IMR-90 (cell line): ENCODE data around the gene KLHDC1. TPM values are rescaled to one million over a fixed set of nuclear protein-coding genes. Genes with fewer than 3 reads are reported as not detected.

Experiments
- ATAC-seq: fragments of 200-7000 bp; cut with Tn5 transposase; 2 replicates; pipeline ENCODE4 v1.9.1; 2020; ENCODE audit warnings: low read depth, mild to moderate bottlenecking, moderate library complexity
- BruUV-seq: library from RNA; stranded (reverse); fragments of 400-500 nt; replicated peaks from 2 replicates; lab custom pipeline; 2021; lab: Mats Ljungman, UMichigan
- CTCF ChIA-PET: fragments of 300-600 bp; formaldehyde crosslinking; extraction: SDS; loops from one replicate; lab custom pipeline; 2021; ENCODE audit warnings: antibody characterized with exemption; lab: Yijun Ruan, JAX
- POLR2A ChIA-PET: fragments of 300-600 bp; sonication (Branson Sonifier 250); formaldehyde crosslinking; loops from one replicate; lab custom pipeline; 2022; ENCODE audit warnings: antibody characterized with exemption; ENCODE audit not compliant: unreplicated experiment; lab: Charles Lee
- DNase-seq: peaks from one replicate; pipeline ENCODE4 v3.0.0; 2013
- H2AFZ ChIP-seq: replicated peaks from 2 replicates; pipeline ENCODE3; 2013; ENCODE audit warnings: low read length, mild to moderate bottlenecking; ENCODE audit not compliant: poor library complexity
- H2AK5ac ChIP-seq: 2 replicates; pipeline ENCODE4 v1.6.1; 2013; ENCODE audit warnings: low read depth, low read length, inconsistent platforms
- H2AK9ac ChIP-seq: replicated peaks from 2 replicates; pipeline ENCODE3; 2013; ENCODE audit warnings: mild to moderate bottlenecking, low read depth, low read length, moderate library complexity; ENCODE audit not compliant: poor library complexity
- H2BK120ac ChIP-seq: 2 replicates; pipeline ENCODE4 v1.6.1; 2013; ENCODE audit warnings: low read depth, low read length, inconsistent platforms
- H2BK15ac ChIP-seq: 3 replicates; pipeline ENCODE4 v1.6.1; 2013; ENCODE audit warnings: low read depth, low read length, inconsistent platforms
- H2BK20ac ChIP-seq: 2 replicates; pipeline ENCODE4 v1.6.1; 2013; ENCODE audit warnings: low read depth, mild to moderate bottlenecking, inconsistent platforms, low read length, moderate library complexity
- H2BK5ac ChIP-seq: 2 replicates; pipeline ENCODE4 v1.6.1; 2013; ENCODE audit warnings: mild to moderate bottlenecking, low read depth, low read length, inconsistent platforms; ENCODE audit not compliant: poor library complexity, severe bottlenecking
- H3K14ac ChIP-seq: replicated peaks from 2 replicates; pipeline ENCODE4 v1.6.1; 2013; ENCODE audit warnings: low read depth, low read length, inconsistent platforms
- H3K18ac ChIP-seq: 2 replicates; pipeline ENCODE4 v1.6.1; 2013; ENCODE audit warnings: low read depth, low read length, control low read depth
- H3K23ac ChIP-seq: 2 replicates; pipeline ENCODE4 v1.6.1; 2013; ENCODE audit warnings: low read depth, low read length, inconsistent platforms
- H3K27ac ChIP-seq: 2 replicates; pipeline ENCODE4 v1.5.1; 2013; ENCODE audit warnings: mild to moderate bottlenecking, control low read depth, low read length; ENCODE audit not compliant: insufficient read depth
- H3K27me3 ChIP-seq: 2 replicates; pipeline ENCODE4 v1.6.1; 2013; ENCODE audit warnings: low read length; ENCODE audit not compliant: control insufficient read depth, insufficient read depth
- H3K36me3 ChIP-seq: 2 replicates; pipeline ENCODE4 v1.6.1; 2013; ENCODE audit warnings: low read length, mixed read lengths; ENCODE audit not compliant: control insufficient read depth, insufficient read depth
- H3K4ac ChIP-seq: 2 replicates; pipeline ENCODE4 v1.6.1; 2013; ENCODE audit warnings: low read depth, low read length, inconsistent platforms
- H3K4me1 ChIP-seq: 2 replicates; pipeline ENCODE4 v1.6.1; 2013; ENCODE audit warnings: low read length, mixed read lengths; ENCODE audit not compliant: control insufficient read depth, insufficient read depth
- H3K4me2 ChIP-seq: 2 replicates; pipeline ENCODE4 v1.6.1; 2013; ENCODE audit warnings: low read depth, mild to moderate bottlenecking, control low read depth, low read length, moderate library complexity
- H3K4me3 ChIP-seq: 2 replicates; pipeline ENCODE4 v1.5.1; 2013; ENCODE audit warnings: low read depth, mild to moderate bottlenecking, control low read depth, low read length, moderate library complexity; ENCODE audit not compliant: insufficient read depth
- H3K56ac ChIP-seq: 2 replicates; pipeline ENCODE4 v1.6.1; 2013; ENCODE audit warnings: low read length, inconsistent platforms; ENCODE audit not compliant: insufficient read depth; ENCODE audit errors: extremely low read depth
- H3K79me1 ChIP-seq, 2 experiments: 2 replicates each; pipeline ENCODE4 v1.6.1; 2013; ENCODE audit warnings: low read length in 2 of 2, inconsistent platforms in 1 of 2, low read depth in 1 of 2
- H3K9ac ChIP-seq: 2 replicates; pipeline ENCODE4 v1.6.1; 2013; ENCODE audit warnings: low read depth, low read length, control low read depth
- H3K9me1 ChIP-seq: 2 replicates; pipeline ENCODE4 v1.6.1; 2013; ENCODE audit warnings: low read length, inconsistent platforms; ENCODE audit not compliant: insufficient read depth
- H3K9me3 ChIP-seq: 2 replicates; pipeline ENCODE4 v1.6.1; 2013; ENCODE audit warnings: low read length; ENCODE audit not compliant: control insufficient read depth, insufficient read depth
- H4K20me1 ChIP-seq: 2 replicates; pipeline ENCODE4 v1.6.1; 2013; ENCODE audit warnings: low read length, inconsistent platforms; ENCODE audit not compliant: insufficient read depth
- H4K5ac ChIP-seq: 2 replicates; pipeline ENCODE4 v1.6.1; 2013; ENCODE audit warnings: mild to moderate bottlenecking, low read depth, low read length, control low read depth
- H4K8ac ChIP-seq, 2 experiments: 2 replicates each; pipeline ENCODE4 v1.6.1; 2013; ENCODE audit warnings: low read depth in 2 of 2, low read length in 2 of 2, control low read depth in 1 of 2, inconsistent platforms in 1 of 2
- H4K91ac ChIP-seq: 2 replicates; pipeline ENCODE4 v1.6.1; 2013; ENCODE audit warnings: low read depth, low read length, inconsistent platforms; ENCODE audit not compliant: insufficient read depth
- CHD1 ChIP-seq: IDR thresholded peaks from 2 replicates; pipeline ENCODE4 v1.6.1; 2012; ENCODE audit warnings: low read depth, low read length, improper control_type of control experiment
- MAFK ChIP-seq: IDR thresholded peaks from 2 replicates; pipeline ENCODE4 v1.6.1; 2012; ENCODE audit warnings: low read depth, low read length, improper control_type of control experiment
- MAZ ChIP-seq: IDR thresholded peaks from 2 replicates; pipeline ENCODE4 v1.6.1; 2012; ENCODE audit warnings: low read depth, mild to moderate bottlenecking, low read length, improper control_type of control experiment, moderate library complexity, borderline replicate concordance
- MXI1 ChIP-seq: IDR thresholded peaks from 2 replicates; pipeline ENCODE4 v1.6.1; 2012; ENCODE audit warnings: low read depth, mild to moderate bottlenecking, low read length, moderate library complexity, borderline replicate concordance
- WGBS, 2 experiments: methylation state at CpG; one replicate each; pipeline versions ENCODE4 v1.1.5 to v1.1.7; 2013; ENCODE audit warnings: missing lambda C conversion rate in 2 of 2; ENCODE audit not compliant: insufficient read length in 1 of 2; ENCODE audit errors: extremely low coverage in 2 of 2; 5-methylcytosine and 5-hydroxymethylcytosine counted together
- dilution Hi-C: fragments of 300-500 bp; cut with HindIII; formaldehyde crosslinking; loops from one replicate; pipeline ENCODE4 v1.14.3; 2018; ENCODE audit warnings: low sequenced_read_pairs; ENCODE audit not compliant: unreplicated experiment
- in situ Hi-C: fragments of 300-500 bp; cut with MboI; formaldehyde crosslinking; loops from 3 replicates; pipeline ENCODE4 v1.14.3; 2019; ENCODE audit warnings: low sequenced_read_pairs, inconsistent platforms, mixed read lengths
- intact Hi-C: fragments of 100-400 bp; cut with micrococcal nuclease; formaldehyde crosslinking; loops from 2 replicates; pipeline ENCODE4 v1.10.0; 2022
- microRNA-seq, 2 experiments: library from miRNA; stranded (forward) in 1 of 2; unstranded in 1 of 2; fragments of 10-50 nt in 1 of 2; fragments of <30 nt in 1 of 2; gene quantifications in 1 of 2; microRNA quantifications in 1 of 2; one replicate each; pipeline versions ENCODE3 to v1.1.0; 2013 to 2020; ENCODE audit not compliant: insufficient read depth in 1 of 2, insufficient read length in 1 of 2, unreplicated experiment in 1 of 2
- polyA plus RNA-seq, 3 experiments: library from polyadenylated mRNA; depleted of rRNA; stranded (reverse); fragments of >200 nt; gene quantifications; 2 replicates each; pipeline ENCODE4 v1.2.3, GENCODE V29; 2012; ENCODE audit warnings: low replicate concordance in 1 of 3
- small RNA-seq, 5 experiments: library from RNA; depleted of rRNA; stranded (forward); fragments of <200 nt; gene quantifications; one replicate each; pipeline ENCODE3, GENCODE V24; 2012
- total RNA-seq: library from RNA; depleted of rRNA; stranded (reverse); fragments of >200 nt; gene quantifications from 2 replicates; pipeline ENCODE4 v1.2.3, GENCODE V29; 2012; rRNA removed

Gene KLHDC1
- total and polyA plus RNA-seq, 2 of the 4 experiments (the other 2 are of a cell fraction), result 0.51 to 0.90 TPM

DNA sequence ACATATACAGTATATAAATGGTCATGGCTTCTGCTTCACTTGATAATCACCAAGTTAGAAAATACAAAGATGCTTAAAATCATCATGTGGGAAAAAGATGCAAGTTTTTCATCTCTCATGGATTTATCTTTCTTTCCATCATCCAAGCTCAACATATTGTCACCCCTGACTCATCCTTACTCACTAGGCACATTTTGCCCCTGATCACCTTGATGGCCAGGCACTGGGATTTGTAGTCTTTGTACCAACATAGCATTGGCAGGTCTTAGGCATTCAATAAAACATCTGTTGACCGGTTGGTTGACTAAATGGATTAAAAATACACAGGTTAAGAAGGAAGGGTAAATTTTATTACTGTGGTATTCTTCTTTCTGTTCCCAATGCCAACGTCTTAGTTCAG lies 103.1 kb downstream of the KLHDC1 start:
- Histone ChIP-seq H3K27ac (no peak overlapping the region), H3K23ac (no peak overlapping the region), H3K9me3 (no peaks in the 10 kb centered on the region), H3K18ac (no peak overlapping the region), H4K20me1 (no peaks in the 10 kb centered on the region), H3K4me1 (no peaks in the 10 kb centered on the region), H3K9ac (no peak overlapping the region), H3K79me1 (no peaks in the 10 kb centered on the region; a peak in 2 of 4 replicates), H4K8ac (no peak overlapping the region), H3K27me3 (no peaks in the 10 kb centered on the region), H4K91ac (no peak overlapping the region), H3K4ac (no peak overlapping the region), H2BK120ac (no peak overlapping the region), H3K9me1 (no peaks in the 10 kb centered on the region), H2AK5ac (no peak overlapping the region), H3K14ac (no peak overlapping the region), H3K4me3 (no peak overlapping the region), H2AK9ac (no peak overlapping the region), H3K4me2 (no peak overlapping the region), H2AFZ (no peak overlapping the region), H2BK15ac (no peak overlapping the region), H3K56ac (no peak overlapping the region), H4K5ac (no peak overlapping the region), H3K36me3 (peaks cover 41% of the 10 kb centered on the region), H2BK5ac (no peak overlapping the region), H2BK20ac (no peak overlapping the region)
- CTCF ChIA-PET, result no interaction called here
- intact Hi-C loops (no loop called here), dilution Hi-C loops (no loop called here), in situ Hi-C loops (no loop called here)
- DNase-seq, result no peak
- POLR2A ChIA-PET, result no interaction called here
- no peak for ATAC-seq
- WGBS, 2 experiments, result no CpG with 5 or more reads among the region's 2 CpGs
- BruUV-seq, result no TSS peak
- no peak for TF ChIP-seq MAZ
- TF ChIP-seq CHD1, result no peak
- no peak for TF ChIP-seq MXI1
- no peak for TF ChIP-seq MAFK

Small RNAs within 50 kb of the gene (microRNA-seq; reads per million reads assigned to microRNA genes)
- not detected for gene RNU6ATAC30P (ENCODE audit: insufficient read depth, insufficient read length)

Small RNAs within 50 kb of the gene (small RNA-seq; reads per million reads assigned to genes)
- gene RNU6ATAC30P, result 0 reads per million in 5 experiments

Other genes starting within 250 kb of the KLHDC1 start
- 318 and 794 TPM in 2 replicates for gene RPS29, start 106.7 kb upstream of the KLHDC1 start, total RNA-seq
- 8,930 and 10,393 TPM in 2 replicates for gene RPS29, start 106.7 kb upstream of the KLHDC1 start, polyA plus RNA-seq (2012; rRNA removed)
- 20.8 and 28.3 TPM in 2 replicates for gene LRR1, start 94.2 kb upstream of the KLHDC1 start, total RNA-seq
- 11.6 and 13.1 TPM in 2 replicates for gene LRR1, start 94.2 kb upstream of the KLHDC1 start, polyA plus RNA-seq (2012; rRNA removed)
- gene RPL36AL, start 72.5 kb upstream of the KLHDC1 start, total RNA-seq, result 129 and 249 TPM in 2 replicates
- 313 and 346 TPM in 2 replicates for gene RPL36AL, start 72.5 kb upstream of the KLHDC1 start, polyA plus RNA-seq (2012; rRNA removed)
- 67.6 and 73.6 TPM in 2 replicates for gene MGAT2, start 72.3 kb upstream of the KLHDC1 start, total RNA-seq
- 35.0 and 36.6 TPM in 2 replicates for gene MGAT2, start 72.3 kb upstream of the KLHDC1 start, polyA plus RNA-seq (2012; rRNA removed)
- 4.1 and 7.5 TPM in 2 replicates for gene DNAAF2, start 57.9 kb upstream of the KLHDC1 start, total RNA-seq
- 4.7 and 4.9 TPM in 2 replicates for gene DNAAF2, start 57.9 kb upstream of the KLHDC1 start, polyA plus RNA-seq (2012; rRNA removed)
- 12.2 and 18.1 TPM in 2 replicates for gene POLE2, start 4.9 kb upstream of the KLHDC1 start, total RNA-seq
- 10.3 and 12.3 TPM in 2 replicates for gene POLE2, start 4.9 kb upstream of the KLHDC1 start, polyA plus RNA-seq (2012; rRNA removed)
- 41.8 and 51.1 TPM in 2 replicates for gene KLHDC2, start 75.0 kb downstream of the KLHDC1 start, total RNA-seq
- gene KLHDC2, start 75.0 kb downstream of the KLHDC1 start, polyA plus RNA-seq (2012; rRNA removed), result 27.0 and 29.2 TPM in 2 replicates
- gene NEMF, start 159.7 kb downstream of the KLHDC1 start, total RNA-seq, result 30.5 and 76.1 TPM in 2 replicates
- gene NEMF, start 159.7 kb downstream of the KLHDC1 start, polyA plus RNA-seq (2012; rRNA removed), result 19.3 and 19.5 TPM in 2 replicates
- 40.1 and 65.8 TPM in 2 replicates for gene ARF6, start 200.0 kb downstream of the KLHDC1 start, total RNA-seq
- 28.8 and 32.1 TPM in 2 replicates for gene ARF6, start 200.0 kb downstream of the KLHDC1 start, polyA plus RNA-seq (2012; rRNA removed)